Measurements from ENCODE around the gene RPRD1B. TPM values are rescaled to one million over a fixed set of nuclear protein-coding genes. Genes with fewer than 3 reads are reported as not detected.

Gene RPRD1B
- polyA plus RNA-seq, 3 donors from 2014 or later: 2.0 to 4.3 (median 2.1) TPM

DNA sequence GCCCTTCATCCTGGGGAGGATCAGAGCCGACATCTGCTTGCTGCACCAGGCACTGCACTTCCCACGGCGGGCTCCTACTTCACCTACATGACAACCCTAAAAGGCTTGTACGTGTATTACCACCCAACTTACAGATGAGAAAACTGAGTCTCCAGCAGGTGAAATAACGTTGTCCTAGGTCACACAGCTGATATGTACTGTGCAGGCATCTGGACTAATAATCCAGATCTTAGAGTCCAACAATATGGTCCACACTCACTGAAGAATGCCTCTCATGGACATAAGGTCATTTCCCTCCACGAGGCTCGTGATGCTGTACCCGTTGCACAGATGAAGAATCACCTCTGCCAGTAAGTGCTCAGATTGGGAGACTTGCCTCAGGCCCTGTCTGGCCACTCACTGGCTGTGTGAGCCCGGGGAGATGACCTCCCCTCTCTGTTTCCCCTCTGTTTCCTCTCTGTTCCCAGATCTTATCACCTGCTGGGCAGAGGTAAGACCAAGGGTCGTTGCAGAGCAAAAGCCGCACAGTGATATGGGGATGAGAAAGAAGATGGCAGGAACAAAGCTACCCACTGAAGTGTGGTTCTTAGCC, 99.5 kb downstream of the RPRD1B start:
- Mint-ChIP-seq H3K27me3 (ENCODE audit: low read depth in 3 of 3) (peaks cover 0 to 5% (median 4%) of the 10 kb centered on the region in 3 donors), H3K27ac (no peak overlapping the region)

DNA sequence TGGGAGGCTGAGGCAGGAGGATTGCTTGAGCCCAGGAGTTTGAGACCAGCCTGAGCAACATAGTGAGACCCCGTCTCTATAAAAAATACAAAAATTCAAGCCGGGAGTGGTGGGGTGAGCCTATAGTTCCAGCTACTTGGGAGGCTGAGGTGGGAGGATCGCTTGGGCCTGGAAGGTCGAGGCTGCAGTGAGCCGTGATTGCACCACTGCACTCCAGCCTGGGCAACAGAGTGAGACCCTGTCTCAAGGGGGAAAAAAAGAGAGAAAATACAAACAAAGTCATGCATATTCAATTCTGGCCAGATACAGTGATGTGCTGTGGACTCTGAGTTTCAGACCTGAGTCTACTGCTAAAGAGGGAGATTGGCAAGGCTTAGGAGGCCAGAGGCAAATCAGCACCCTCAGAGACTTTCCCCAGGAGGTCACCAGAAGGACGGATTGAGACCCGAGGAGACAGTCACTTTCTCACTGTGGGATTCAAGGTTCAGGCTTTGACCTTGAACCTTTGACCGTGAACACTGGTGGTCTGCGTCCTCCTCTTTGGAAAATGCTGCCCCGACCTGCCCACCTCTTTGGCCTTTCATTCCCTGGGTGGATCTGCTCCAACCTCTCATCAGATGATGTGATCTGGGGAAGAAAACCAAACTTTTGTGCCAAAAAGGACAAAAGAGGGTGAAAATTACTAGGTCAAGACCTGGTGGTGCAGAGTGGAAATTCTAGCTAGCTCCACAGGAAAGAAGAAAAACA, 100.3 kb downstream of the RPRD1B start:
- Mint-ChIP-seq H3K9me3 (no peaks in the 10 kb centered on the region), H3K27ac (no peak overlapping the region), H3K4me1 (peaks cover 2 to 12% of the 10 kb centered on the region in 2 donors), H3K27me3 (ENCODE audit: low read depth in 3 of 3) (peaks cover 0 to 4% (median 3%) of the 10 kb centered on the region in 3 donors), H3K4me3 (no peak overlapping the region), H3K36me3 (no peaks in the 10 kb centered on the region)
- DNase-seq: no peak

More for the DNA sequence above, 99.5 kb downstream of the RPRD1B start:
- Mint-ChIP-seq H3K36me3 (no peaks in the 10 kb centered on the region), H3K4me3 (no peak overlapping the region), H3K4me1 (peaks cover 2 to 12% of the 10 kb centered on the region in 2 donors), H3K9me3 (no peaks in the 10 kb centered on the region)
- no peak for DNase-seq

- DNase-seq: no peak
- H3K4me1 Mint-ChIP-seq: peaks cover 2 to 12% of the 10 kb centered on the region in 2 donors
- no peaks in the 10 kb centered on the region for H3K36me3 Mint-ChIP-seq
- H3K9me3 Mint-ChIP-seq: no peaks in the 10 kb centered on the region
- peaks cover 0 to 4% (median 3%) of the 10 kb centered on the region in 3 donors for H3K27me3 Mint-ChIP-seq (ENCODE audit: low read depth in 3 of 3)
- no peak overlapping the region for H3K4me3 Mint-ChIP-seq
- no peak overlapping the region for H3K27ac Mint-ChIP-seq
Observed at GRCh38 chr20:38134427-38135270, 101.1 kb downstream of the RPRD1B start.

DNA sequence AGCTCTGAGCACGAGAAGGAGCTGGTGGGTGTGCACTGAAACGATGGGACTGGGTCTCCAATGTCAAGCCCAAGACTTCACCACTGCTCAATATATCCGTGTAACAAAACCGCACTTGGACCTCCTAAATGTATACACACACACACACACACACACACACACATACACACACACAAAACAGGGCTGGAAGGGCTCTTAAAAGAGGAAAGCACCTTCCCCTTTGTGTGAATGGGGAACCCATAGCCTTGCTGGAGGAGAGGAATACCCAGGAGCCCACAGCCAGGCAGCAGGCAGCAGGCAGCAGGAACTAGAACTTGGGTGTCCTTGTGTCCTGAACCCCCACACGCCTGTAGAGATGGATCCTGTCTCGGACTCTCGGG, 101.7 kb downstream of the RPRD1B start:
- H3K36me3 Mint-ChIP-seq: no peaks in the 10 kb centered on the region
- H3K9me3 Mint-ChIP-seq: no peaks in the 10 kb centered on the region
- H3K4me3 Mint-ChIP-seq: no peak overlapping the region
- peaks cover 2 to 12% of the 10 kb centered on the region in 2 donors for H3K4me1 Mint-ChIP-seq
- DNase-seq: no peak
- H3K27me3 Mint-ChIP-seq (ENCODE audit: low read depth in 3 of 3): peaks cover 0 to 4% (median 3%) of the 10 kb centered on the region in 3 donors
- H3K27ac Mint-ChIP-seq: no peak overlapping the region

DNA sequence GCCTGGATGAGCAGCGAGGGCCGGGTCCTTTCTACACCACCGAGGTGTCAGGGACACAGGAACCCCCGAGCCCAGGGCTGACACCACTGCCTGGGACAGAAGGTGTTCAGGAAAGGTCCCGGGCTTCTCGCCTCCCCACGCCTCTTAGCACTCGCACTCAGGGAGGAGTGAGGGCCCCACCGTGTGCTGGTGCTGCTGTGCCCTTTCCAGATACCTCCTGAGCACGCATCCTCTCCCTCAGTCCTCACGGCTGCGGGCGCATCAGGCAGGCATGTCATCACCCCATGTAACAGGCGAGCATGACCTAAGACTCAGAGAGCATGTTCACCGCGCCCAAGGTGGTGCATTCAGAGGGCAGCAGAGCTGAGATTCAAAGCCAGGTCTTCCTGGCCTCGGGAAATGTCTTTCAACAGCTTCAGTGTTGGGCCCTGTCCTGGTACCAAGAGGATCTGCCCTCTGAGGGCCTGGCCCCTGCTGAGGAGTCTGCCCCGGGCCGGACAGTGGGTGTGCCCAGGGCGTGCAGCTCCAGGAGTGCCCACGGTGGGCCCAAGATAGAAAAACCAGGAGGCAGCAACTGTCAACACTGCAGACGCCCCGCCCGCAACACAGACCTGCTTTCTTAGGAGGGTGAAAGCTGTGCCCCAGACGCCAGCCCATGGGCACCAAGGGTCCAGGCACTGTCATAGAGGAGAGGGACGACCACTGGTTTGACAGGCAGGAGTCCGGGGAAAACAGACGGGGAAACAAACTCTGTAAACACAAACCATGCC, 102.3 kb downstream of the RPRD1B start:
- H3K9me3 Mint-ChIP-seq: no peaks in the 10 kb centered on the region
- no peak overlapping the region for H3K4me3 Mint-ChIP-seq
- H3K27me3 Mint-ChIP-seq (ENCODE audit: low read depth in 3 of 3): peaks cover 0 to 4% (median 3%) of the 10 kb centered on the region in 3 donors
- DNase-seq: no peak
- H3K36me3 Mint-ChIP-seq: no peaks in the 10 kb centered on the region
- H3K27ac Mint-ChIP-seq: no peak overlapping the region
- peaks cover 2 to 12% of the 10 kb centered on the region in 2 donors for H3K4me1 Mint-ChIP-seq

DNA sequence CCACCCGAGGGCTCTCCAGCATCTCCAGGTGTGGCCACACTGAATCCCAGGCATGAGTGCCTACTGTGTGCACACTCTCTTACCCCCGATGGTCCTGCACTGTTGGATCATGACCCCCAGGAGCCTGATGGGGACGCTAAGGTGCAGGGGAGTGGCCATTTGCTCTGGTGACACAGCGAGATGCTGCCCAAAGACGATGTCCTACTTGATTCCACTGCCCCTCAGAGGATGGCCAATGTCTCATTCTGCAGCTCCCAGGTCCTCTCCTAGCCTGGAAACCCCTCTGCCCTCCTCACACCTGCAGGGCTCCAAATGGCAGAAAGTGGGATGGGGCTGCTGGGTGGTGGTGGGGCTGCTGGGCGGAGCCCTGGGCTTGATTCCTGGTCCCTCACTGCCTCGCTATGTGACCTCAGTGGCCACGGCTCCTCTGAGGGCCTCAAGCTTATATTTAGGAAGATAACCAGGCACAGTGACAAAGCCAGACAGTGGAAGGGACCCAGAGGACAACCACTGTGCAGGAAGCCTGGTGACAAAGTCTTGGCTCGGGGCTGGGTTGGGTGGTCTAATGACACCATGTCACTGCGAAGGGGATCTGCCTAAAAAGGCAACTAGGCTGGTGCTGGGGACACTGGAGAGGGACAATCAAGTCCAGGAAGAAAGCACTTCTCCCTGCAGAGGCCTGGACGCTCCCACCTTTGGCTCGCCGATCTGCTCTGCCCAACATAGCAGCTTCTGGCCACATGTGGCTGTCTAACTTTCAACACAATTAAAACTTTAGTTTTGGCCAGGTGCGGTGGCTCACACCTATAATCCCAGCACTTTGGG, 103.1 kb downstream of the RPRD1B start:
- no peak for DNase-seq
- Mint-ChIP-seq H3K27me3 (ENCODE audit: low read depth in 3 of 3) (peaks cover 0 to 4% (median 3%) of the 10 kb centered on the region in 3 donors), H3K27ac (no peak overlapping the region), H3K9me3 (no peaks in the 10 kb centered on the region), H3K4me3 (no peak overlapping the region), H3K36me3 (no peaks in the 10 kb centered on the region), H3K4me1 (peaks cover 2 to 12% of the 10 kb centered on the region in 2 donors)

- H3K27me3 Mint-ChIP-seq (ENCODE audit: low read depth in 3 of 3): peaks cover 0 to 4% (median 0%) of the 10 kb centered on the region in 3 donors
- DNase-seq: no peak
- peaks cover 2 to 12% of the 10 kb centered on the region in 2 donors for H3K4me1 Mint-ChIP-seq
- no peak overlapping the region for H3K27ac Mint-ChIP-seq
- H3K4me3 Mint-ChIP-seq: no peak overlapping the region
- H3K9me3 Mint-ChIP-seq: no peaks in the 10 kb centered on the region
- H3K36me3 Mint-ChIP-seq: no peaks in the 10 kb centered on the region
Observed at GRCh38 chr20:38137441-38138037, 104.0 kb downstream of the RPRD1B start.

- DNase-seq: no peak
- H3K4me3 Mint-ChIP-seq: no peak overlapping the region
- no peak overlapping the region for H3K27ac Mint-ChIP-seq
- no peaks in the 10 kb centered on the region for H3K9me3 Mint-ChIP-seq
- H3K27me3 Mint-ChIP-seq (ENCODE audit: low read depth in 3 of 3): peaks cover 0 to under 1% (median 0%) of the 10 kb centered on the region in 3 donors
- peaks cover 2 to 12% of the 10 kb centered on the region in 2 donors for H3K4me1 Mint-ChIP-seq
- H3K36me3 Mint-ChIP-seq: no peaks in the 10 kb centered on the region
Observed at GRCh38 chr20:38138086-38138778, 104.7 kb downstream of the RPRD1B start.

- Mint-ChIP-seq H3K9me3 (no peaks in the 10 kb centered on the region), H3K4me3 (no peak overlapping the region), H3K36me3 (no peaks in the 10 kb centered on the region), H3K27me3 (ENCODE audit: low read depth in 3 of 3) (no peaks in the 10 kb centered on the region), H3K27ac (no peak overlapping the region), H3K4me1 (peaks cover 2 to 4% of the 10 kb centered on the region in 2 donors)
- no peak for DNase-seq
Observed at GRCh38 chr20:38139156-38139912, 105.8 kb downstream of the RPRD1B start.

DNA sequence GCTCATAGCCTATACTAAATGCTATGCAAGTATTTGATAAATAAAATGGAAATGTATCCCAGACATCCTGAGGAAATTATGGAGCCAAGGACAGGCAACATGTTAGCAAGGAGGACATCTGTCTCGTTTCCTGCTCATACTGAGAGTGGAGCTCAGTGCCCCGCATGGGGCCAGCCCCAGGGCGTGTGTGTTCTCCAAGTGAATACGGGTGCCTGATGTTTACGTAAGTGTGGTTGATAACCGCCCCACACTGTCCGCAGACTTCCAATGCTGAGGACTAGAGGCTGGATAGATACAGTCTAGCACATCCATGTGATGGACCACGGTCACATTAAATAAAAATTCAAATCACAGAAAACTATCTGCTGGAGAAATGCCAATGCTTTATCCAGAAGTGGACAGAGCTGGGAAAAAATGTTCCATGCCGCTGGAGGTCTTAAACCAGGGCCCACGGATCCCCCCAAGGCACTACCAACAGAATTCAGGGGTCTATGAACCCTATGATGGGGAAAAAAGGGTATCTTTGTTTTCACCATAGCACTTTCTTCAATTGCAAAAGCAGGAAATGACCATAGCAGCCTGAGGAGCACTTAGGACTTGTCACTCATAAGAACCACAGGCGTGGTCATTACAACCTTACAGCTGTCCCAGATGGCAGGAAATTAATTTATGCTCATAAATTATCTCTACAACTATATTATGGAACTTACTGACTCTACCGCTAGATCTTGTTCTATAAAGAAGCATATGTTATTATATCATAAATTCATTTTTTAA, 106.6 kb downstream of the RPRD1B start:
- H3K27ac Mint-ChIP-seq: no peak overlapping the region
- no peaks in the 10 kb centered on the region for H3K4me1 Mint-ChIP-seq
- H3K36me3 Mint-ChIP-seq: no peaks in the 10 kb centered on the region
- H3K9me3 Mint-ChIP-seq: no peaks in the 10 kb centered on the region
- no peak overlapping the region for H3K4me3 Mint-ChIP-seq
- no peak for DNase-seq
- peaks cover 0 to 2% (median 0%) of the 10 kb centered on the region in 3 donors for H3K27me3 Mint-ChIP-seq (ENCODE audit: low read depth in 3 of 3)

Data from immature natural killer cell (primary cell).